ENCODE measurements around the gene CCBE1.

CCBE1 gene

DNA sequence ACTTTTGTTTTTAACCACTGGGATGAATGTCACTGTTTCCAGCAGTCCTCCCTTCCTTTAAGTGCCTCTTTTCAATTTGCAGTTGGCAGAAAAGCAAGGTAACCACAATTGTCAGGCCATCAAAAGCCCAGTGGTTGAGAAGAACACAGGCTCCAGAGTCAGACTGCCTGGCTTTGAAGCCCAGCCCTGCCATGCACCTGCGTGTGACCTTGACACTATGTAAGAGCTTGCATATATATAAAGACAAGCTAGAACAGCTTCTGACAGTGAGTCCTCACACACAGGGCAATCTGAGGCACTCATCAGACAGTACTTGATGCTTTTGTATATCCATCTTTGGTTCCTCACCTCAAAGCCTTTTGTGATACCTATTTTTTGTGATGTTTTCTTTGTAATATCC, 11.0 kb downstream of the CCBE1 start:
- Histone ChIP-seq H3K27me3 (no peaks in the 10 kb centered on the region), H3K9me3 (no peaks in the 10 kb centered on the region), H3K4me3 (ENCODE audit: low read depth, low read length) (no peak overlapping the region), H3K36me3 (no peaks in the 10 kb centered on the region), H3K4me1 (no peaks in the 10 kb centered on the region)
- TF ChIP-seq, protein P1, sequence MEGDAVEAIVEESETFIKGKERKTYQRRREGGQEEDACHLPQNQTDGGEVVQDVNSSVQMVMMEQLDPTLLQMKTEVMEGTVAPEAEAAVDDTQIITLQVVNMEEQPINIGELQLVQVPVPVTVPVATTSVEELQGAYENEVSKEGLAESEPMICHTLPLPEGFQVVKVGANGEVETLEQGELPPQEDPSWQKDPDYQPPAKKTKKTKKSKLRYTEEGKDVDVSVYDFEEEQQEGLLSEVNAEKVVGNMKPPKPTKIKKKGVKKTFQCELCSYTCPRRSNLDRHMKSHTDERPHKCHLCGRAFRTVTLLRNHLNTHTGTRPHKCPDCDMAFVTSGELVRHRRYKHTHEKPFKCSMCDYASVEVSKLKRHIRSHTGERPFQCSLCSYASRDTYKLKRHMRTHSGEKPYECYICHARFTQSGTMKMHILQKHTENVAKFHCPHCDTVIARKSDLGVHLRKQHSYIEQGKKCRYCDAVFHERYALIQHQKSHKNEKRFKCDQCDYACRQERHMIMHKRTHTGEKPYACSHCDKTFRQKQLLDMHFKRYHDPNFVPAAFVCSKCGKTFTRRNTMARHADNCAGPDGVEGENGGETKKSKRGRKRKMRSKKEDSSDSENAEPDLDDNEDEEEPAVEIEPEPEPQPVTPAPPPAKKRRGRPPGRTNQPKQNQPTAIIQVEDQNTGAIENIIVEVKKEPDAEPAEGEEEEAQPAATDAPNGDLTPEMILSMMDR (IDR thresholded peaks at IDR 0.05; ENCODE audit: low read depth, low read length): no peak
- no peak for DNase-seq

DNA sequence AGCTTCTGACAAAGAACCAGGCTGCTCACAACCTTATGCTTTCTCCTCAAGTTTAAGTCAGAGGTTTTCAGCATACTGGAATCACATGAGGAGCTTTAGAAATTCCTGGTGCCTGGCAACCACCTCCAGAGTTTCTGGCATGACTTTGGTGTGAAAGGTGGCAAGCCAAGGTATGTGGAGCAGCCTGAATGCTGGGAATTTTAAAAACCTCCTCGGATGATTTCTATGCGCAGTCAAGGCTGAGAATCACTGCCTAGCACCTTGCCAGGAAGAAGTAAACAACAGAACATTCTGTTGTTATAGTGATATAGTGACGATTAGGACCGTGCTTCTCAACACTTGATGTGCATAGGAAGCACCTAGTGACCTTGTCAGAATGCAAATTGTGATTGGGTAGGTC, 11.7 kb downstream of the CCBE1 start:
- no peak overlapping the region for H3K4me3 ChIP-seq (ENCODE audit: low read depth, low read length)
- DNase-seq: no peak
- TF ChIP-seq, protein P1 (IDR thresholded peaks at IDR 0.05; ENCODE audit: low read depth, low read length): no peak
- no peaks in the 10 kb centered on the region for H3K27me3 ChIP-seq
- no peaks in the 10 kb centered on the region for H3K36me3 ChIP-seq
- H3K4me1 ChIP-seq: no peaks in the 10 kb centered on the region
- no peaks in the 10 kb centered on the region for H3K9me3 ChIP-seq

DNA sequence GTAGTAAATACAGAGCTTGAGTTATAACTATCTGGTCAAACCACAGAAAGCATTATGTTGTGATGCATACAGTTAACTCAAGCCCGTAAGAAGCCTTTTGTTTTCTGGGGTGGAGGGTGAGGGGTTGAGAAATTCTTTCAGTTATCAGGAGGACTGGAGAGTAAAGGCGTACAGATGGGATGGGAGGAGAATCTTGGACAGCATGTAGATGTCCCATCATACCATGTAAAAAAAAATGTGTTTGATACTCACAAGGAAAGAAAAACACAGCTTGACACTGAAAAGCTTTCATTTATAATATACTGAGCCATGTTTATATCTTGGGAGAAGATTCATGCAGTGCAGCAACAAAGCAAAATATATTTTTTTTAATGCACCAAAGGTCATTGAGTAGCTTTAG, 12.4 kb downstream of the CCBE1 start:
- TF ChIP-seq, protein P1 (IDR thresholded peaks at IDR 0.05; ENCODE audit: low read depth, low read length): no peak
- H3K9me3 ChIP-seq: no peaks in the 10 kb centered on the region
- H3K4me1 ChIP-seq: no peaks in the 10 kb centered on the region
- DNase-seq: no peak
- H3K27me3 ChIP-seq: no peaks in the 10 kb centered on the region
- H3K4me3 ChIP-seq (ENCODE audit: low read depth, low read length): no peak overlapping the region
- no peaks in the 10 kb centered on the region for H3K36me3 ChIP-seq

DNA sequence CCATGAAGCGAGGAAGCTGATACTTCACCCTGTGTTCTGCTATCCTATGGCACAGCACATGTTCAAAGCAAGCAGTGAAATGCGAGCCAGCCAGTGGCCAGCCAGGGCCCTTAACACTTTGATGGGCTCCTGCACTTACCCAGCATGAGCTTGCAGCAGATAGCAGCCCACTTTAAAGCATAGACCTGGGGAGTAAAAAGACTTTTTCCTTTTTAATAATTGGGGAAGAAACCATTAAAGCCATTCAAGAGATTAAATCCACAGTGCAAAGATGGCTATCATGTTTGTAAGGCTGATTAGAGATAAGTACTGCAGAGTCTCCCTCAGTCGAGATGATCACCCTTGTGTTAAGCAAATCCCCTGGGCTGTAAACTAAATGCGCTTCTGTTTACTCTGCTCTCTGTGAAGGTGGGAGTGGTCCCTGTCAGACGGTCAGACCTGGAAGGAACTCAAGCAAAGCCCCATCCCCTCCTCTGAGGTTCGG, 15.7 kb downstream of the CCBE1 start:
- no peaks in the 10 kb centered on the region for H3K27me3 ChIP-seq
- no peaks in the 10 kb centered on the region for H3K36me3 ChIP-seq
- no peaks in the 10 kb centered on the region for H3K9me3 ChIP-seq
- DNase-seq: no peak
- TF ChIP-seq, protein P1 (IDR thresholded peaks at IDR 0.05; ENCODE audit: low read depth, low read length): no peak
- no peaks in the 10 kb centered on the region for H3K4me1 ChIP-seq
- no peak overlapping the region for H3K4me3 ChIP-seq (ENCODE audit: low read depth, low read length)

DNA sequence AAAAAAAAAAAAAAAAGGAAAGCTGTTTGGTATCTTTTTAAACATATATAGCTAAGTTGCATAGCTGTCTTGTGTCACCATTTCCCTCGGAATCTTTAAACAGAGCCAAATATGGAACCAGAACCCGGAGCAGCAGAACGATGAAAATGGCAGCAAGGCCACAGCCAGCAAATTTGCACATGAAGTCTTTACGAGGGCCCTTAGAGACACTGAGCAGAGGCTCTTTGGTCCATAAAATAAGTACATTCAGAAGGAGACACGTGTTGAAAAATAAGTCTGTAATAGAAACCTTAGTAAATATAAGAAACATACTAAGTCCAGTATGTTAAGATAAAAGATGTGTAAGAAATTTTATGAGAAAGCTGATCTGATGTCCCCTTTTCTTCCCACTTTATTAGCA, 16.2 kb downstream of the CCBE1 start:
- H3K4me3 ChIP-seq (ENCODE audit: low read depth, low read length): no peak overlapping the region
- TF ChIP-seq, protein P1 (IDR thresholded peaks at IDR 0.05; ENCODE audit: low read depth, low read length): no peak
- no peaks in the 10 kb centered on the region for H3K36me3 ChIP-seq
- no peak for DNase-seq
- no peaks in the 10 kb centered on the region for H3K27me3 ChIP-seq
- H3K9me3 ChIP-seq: no peaks in the 10 kb centered on the region
- H3K4me1 ChIP-seq: no peaks in the 10 kb centered on the region

DNA sequence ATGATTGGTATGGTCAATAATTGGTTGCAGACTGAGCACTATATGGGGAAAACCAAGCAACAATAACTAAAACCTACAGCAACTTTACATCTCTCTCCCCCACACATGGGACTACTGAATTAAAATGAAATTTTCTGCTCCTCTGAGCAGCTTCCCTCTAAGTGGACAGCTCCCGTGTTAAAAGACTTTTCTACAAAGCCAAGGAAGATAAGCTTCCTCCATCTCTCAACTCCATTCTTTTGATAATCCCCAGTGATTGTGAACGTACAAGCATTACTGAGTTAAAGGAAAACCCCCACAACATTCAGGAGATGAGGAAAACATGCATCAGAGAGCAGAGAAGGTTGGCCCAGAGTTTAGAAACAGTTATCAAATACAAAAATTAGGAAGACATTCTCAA, 21.9 kb downstream of the CCBE1 start:
- H3K4me3 ChIP-seq (ENCODE audit: low read depth, low read length): no peak overlapping the region
- TF ChIP-seq, protein P1 (IDR thresholded peaks at IDR 0.05; ENCODE audit: low read depth, low read length): no peak
- no peaks in the 10 kb centered on the region for H3K9me3 ChIP-seq
- DNase-seq: no peak
- H3K27me3 ChIP-seq: no peaks in the 10 kb centered on the region
- H3K36me3 ChIP-seq: no peaks in the 10 kb centered on the region
- no peaks in the 10 kb centered on the region for H3K4me1 ChIP-seq
